ENCODE measurements around the gene HSPA4.
A peak's percentile ranks its signal among the peaks of the same experiment; 100 is the strongest.

Gene HSPA4

DNA sequence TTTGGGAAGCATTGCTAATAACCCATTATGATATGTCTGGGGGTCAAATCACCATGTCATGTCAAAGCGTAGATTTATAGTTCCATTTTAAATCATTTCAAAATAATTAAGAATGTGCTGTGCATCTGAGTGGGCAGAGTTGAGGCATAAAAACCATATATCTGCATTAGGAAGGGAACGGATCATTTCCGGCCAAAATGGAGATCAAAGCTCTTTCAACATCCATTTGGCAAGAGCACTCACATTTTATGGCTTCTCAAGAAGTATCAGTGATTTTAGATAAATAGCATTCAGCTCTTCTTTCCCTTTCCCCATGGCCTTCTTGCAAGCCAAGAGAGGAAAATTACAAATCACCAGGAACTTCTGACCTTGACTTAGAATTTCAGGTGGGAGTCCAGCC is 89.9 kb downstream of the HSPA4 start:
- no peaks in the 10 kb centered on the region for H3K36me3 Mint-ChIP-seq (ENCODE audit: low read depth)
- H3K27me3 Mint-ChIP-seq = no peaks in the 10 kb centered on the region
- H3K4me1 Mint-ChIP-seq (ENCODE audit: low read depth) = peaks cover 2% of the 10 kb centered on the region
- H3K4me3 Mint-ChIP-seq = no peak overlapping the region
- no peak overlapping the region for H3K27ac Mint-ChIP-seq
- peaks cover 8% of the 10 kb centered on the region for H3K9me3 Mint-ChIP-seq
- DNase-seq = no peak

DNA sequence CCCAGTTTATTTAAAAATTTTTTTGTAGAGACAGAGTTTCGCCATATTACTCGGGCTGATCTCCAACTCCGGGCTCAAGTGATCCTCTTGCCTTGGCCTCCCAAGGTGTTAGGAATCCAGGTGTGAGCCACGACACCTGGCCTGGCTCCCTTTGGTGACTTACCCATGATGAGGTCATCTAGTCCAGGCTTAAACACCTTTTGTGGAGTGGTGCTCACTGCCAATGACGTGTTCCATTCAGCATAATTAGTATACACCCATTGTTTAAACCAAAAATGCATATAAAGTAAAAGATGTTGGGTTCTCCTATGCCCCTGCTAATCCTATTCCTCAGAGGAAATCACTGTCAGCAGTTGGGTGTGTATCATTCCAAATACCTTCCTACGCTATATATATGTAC is 91.0 kb downstream of the HSPA4 start:
- Mint-ChIP-seq H3K4me1 (ENCODE audit: low read depth) (peaks cover 9% of the 10 kb centered on the region), H3K27me3 (no peaks in the 10 kb centered on the region)
- no peak for DNase-seq

DNA sequence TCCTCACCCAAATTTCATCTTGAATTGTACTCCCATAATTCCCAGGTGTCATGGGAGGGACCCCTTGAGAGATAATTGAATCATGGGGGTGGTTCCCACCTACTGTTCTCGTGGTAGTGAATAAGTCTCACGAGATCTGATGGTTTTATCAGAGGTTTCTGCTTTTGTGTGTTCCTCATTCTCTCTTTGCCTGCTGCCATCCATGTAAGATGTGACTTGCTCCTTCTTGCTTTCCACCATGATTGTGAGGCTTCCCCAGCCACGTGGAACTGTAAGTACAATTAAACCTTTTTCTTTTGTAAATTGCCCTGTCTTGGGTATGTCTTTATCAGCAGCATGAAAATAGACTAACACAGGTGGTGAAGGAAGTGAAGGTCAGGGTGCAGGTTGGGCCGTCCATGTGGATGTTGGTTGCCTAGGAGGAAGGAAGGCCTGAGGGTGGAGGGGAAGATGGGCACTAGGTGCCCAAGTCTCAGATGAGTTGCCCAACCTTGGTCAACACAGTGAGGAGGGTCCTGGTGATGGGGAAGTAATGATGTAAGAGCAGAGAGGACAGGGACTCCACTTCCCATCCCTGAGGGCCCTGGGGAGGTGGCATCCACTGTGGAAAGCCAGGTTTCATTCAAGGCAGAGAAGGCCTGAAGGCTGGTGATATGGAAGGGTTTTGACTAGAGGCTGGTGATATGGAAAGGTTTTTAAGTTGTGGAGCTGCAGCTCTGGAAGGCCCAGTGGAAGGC is 92.6 kb downstream of the HSPA4 start:
- H3K9me3 Mint-ChIP-seq = peaks cover 8% of the 10 kb centered on the region

More for the DNA sequence above, 91.0 kb downstream of the HSPA4 start:
- Mint-ChIP-seq H3K4me3 (no peak overlapping the region), H3K9me3 (peaks cover 8% of the 10 kb centered on the region), H3K27ac (no peak overlapping the region), H3K36me3 (ENCODE audit: low read depth) (no peaks in the 10 kb centered on the region)

GRCh38 chr5:133145436-133146170 is 93.8 kb downstream of the HSPA4 start:
- no peak for DNase-seq
- no peak overlapping the region for H3K4me3 Mint-ChIP-seq
- H3K36me3 Mint-ChIP-seq (ENCODE audit: low read depth) = no peaks in the 10 kb centered on the region
- no peak overlapping the region for H3K27ac Mint-ChIP-seq
- no peaks in the 10 kb centered on the region for H3K27me3 Mint-ChIP-seq
- H3K4me1 Mint-ChIP-seq (ENCODE audit: low read depth) = peaks cover 20% of the 10 kb centered on the region
- H3K9me3 Mint-ChIP-seq = peaks cover 8% of the 10 kb centered on the region

More for the DNA sequence above, 92.6 kb downstream of the HSPA4 start:
- DNase-seq = no peak
- Mint-ChIP-seq H3K27me3 (no peaks in the 10 kb centered on the region), H3K27ac (no peak overlapping the region), H3K4me1 (ENCODE audit: low read depth) (peaks cover 20% of the 10 kb centered on the region), H3K36me3 (ENCODE audit: low read depth) (no peaks in the 10 kb centered on the region), H3K4me3 (no peak overlapping the region)

DNA sequence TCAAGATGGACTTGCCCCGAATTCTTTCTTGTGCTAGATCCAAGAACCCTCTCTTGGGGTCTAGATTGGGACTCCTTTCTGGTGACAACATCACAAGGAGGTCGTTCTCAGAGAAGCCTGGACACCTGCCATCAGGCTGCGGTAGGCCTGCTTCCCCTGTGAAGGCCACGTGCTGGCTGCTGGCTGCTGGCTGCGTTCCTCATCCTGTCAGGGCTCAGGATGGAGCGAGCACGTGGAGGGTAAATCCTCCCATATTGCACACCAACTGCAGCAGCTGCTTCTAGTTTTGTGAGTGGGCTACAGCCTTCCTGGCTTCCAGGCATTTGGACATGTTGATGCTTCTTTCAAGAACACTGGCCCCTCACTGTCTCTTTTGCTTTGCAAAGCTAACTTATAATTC is 95.6 kb downstream of the HSPA4 start:
- peak; percentile 37 for DNase-seq
- H3K27me3 Mint-ChIP-seq = no peaks in the 10 kb centered on the region
- peaks cover 20% of the 10 kb centered on the region for H3K4me1 Mint-ChIP-seq (ENCODE audit: low read depth)
- peaks cover 8% of the 10 kb centered on the region for H3K9me3 Mint-ChIP-seq
- no peak overlapping the region for H3K4me3 Mint-ChIP-seq
- no peak overlapping the region for H3K27ac Mint-ChIP-seq
- H3K36me3 Mint-ChIP-seq (ENCODE audit: low read depth) = no peaks in the 10 kb centered on the region

- Mint-ChIP-seq H3K27me3 (no peaks in the 10 kb centered on the region), H3K4me1 (ENCODE audit: low read depth) (peaks cover 20% of the 10 kb centered on the region), H3K4me3 (no peak overlapping the region), H3K36me3 (ENCODE audit: low read depth) (no peaks in the 10 kb centered on the region), H3K27ac (no peak overlapping the region), H3K9me3 (peaks cover 8% of the 10 kb centered on the region)
- no peak for DNase-seq
These were observed 96.2 kb downstream of the HSPA4 start for GRCh38 chr5:133147815-133148567.

DNA sequence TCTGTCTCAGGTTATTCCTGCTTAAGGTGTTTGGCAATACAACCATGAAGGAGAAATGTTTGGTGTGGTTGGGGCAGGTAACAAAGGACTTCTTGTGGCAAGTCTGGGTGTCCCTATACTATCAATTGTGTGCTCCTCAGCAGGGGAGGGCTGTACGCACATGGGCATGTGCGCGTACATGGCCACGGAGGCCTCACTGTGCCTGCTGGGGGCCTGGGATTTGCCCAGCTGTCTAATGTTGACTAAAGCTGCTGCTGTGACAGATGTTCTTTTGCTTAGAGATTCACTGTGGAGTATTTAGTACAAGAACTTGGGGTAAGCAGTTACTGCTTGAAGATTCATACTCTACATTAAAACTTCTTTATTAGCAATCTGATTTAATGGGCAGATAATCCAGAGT is 97.5 kb downstream of the HSPA4 start:
- no peaks in the 10 kb centered on the region for H3K36me3 Mint-ChIP-seq (ENCODE audit: low read depth)
- no peak for DNase-seq
- no peak overlapping the region for H3K4me3 Mint-ChIP-seq
- no peaks in the 10 kb centered on the region for H3K27me3 Mint-ChIP-seq
- H3K9me3 Mint-ChIP-seq = peaks cover 3% of the 10 kb centered on the region
- H3K27ac Mint-ChIP-seq = no peak overlapping the region
- peaks cover 20% of the 10 kb centered on the region for H3K4me1 Mint-ChIP-seq (ENCODE audit: low read depth)

- no peak for DNase-seq
- H3K27ac Mint-ChIP-seq = no peak overlapping the region
- H3K4me1 Mint-ChIP-seq (ENCODE audit: low read depth) = peaks cover 18% of the 10 kb centered on the region
- H3K27me3 Mint-ChIP-seq = no peaks in the 10 kb centered on the region
- H3K4me3 Mint-ChIP-seq = no peak overlapping the region
- H3K36me3 Mint-ChIP-seq (ENCODE audit: low read depth) = no peaks in the 10 kb centered on the region
- no peaks in the 10 kb centered on the region for H3K9me3 Mint-ChIP-seq
These were observed 99.2 kb downstream of the HSPA4 start for GRCh38 chr5:133150909-133151544.

DNA sequence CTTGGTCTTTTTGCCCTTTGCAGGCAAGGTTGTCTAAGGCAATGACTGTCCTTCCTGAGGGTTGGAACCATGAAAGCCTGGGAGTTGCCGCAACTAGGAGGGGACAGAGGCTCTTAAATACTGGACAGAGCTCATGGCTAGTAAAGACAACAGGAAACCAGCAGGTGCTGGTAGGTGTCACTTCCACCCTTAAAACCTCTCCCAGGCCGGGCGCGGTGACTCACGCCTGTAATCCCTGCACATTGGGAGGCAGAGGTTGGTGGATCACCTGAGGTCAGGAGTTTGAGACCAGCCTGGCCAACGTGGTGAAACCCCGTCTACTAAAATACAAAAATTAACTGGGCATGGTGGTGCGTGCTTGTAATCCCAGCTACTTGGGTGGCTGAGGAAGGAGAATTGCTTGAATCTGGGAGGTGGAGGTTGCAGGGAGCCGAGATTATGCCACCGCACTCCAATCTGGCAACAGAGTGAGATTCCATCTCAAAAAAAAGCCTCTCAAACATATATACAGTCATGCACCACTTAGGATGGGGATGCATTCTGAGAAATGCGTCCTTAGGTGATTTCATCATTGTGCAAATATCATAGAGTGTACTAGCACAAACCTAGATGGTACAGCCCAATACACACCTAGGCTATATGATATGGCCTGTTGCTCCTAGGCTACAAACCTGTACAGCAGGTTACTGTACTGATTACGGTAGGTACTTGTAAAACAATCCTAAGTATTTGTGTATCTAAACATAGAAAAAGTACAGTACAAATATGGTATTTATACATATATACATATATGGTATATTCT is 102.7 kb downstream of the HSPA4 start:
- Mint-ChIP-seq H3K4me1 (ENCODE audit: low read depth) (no peaks in the 10 kb centered on the region), H3K27ac (no peak overlapping the region), H3K9me3 (no peaks in the 10 kb centered on the region)

GRCh38 chr5:133155326-133155969 is 103.6 kb downstream of the HSPA4 start:
- Mint-ChIP-seq H3K4me1 (ENCODE audit: low read depth) (peaks cover 5% of the 10 kb centered on the region), H3K36me3 (ENCODE audit: low read depth) (no peaks in the 10 kb centered on the region), H3K4me3 (no peak overlapping the region), H3K27ac (no peak overlapping the region), H3K27me3 (no peaks in the 10 kb centered on the region), H3K9me3 (no peaks in the 10 kb centered on the region)
- DNase-seq = no peak

More for the DNA sequence above, 102.7 kb downstream of the HSPA4 start:
- H3K4me3 Mint-ChIP-seq = no peak overlapping the region
- no peaks in the 10 kb centered on the region for H3K27me3 Mint-ChIP-seq
- no peaks in the 10 kb centered on the region for H3K36me3 Mint-ChIP-seq (ENCODE audit: low read depth)
- no peak for DNase-seq

Data from activated T-cell treated with anti-CD3 and anti-CD28 coated beads, Interleukin-2, amount 50 U/mL, for 24 hours (primary cell).